Tibial nerve (tissue), 3 donors: ENCODE measurements around the gene ZNF574.

Experiments used
- POLR2A ChIP-seq, 2 donors: fragments of 450-650 bp; IDR thresholded peaks; one replicate each; pipeline ENCODE4 v1.6.1; 2017; ENCODE audit warnings: antibody characterized with exemption in 2 of 2, mild to moderate bottlenecking in 2 of 2, moderate library complexity in 2 of 2
- TF ChIP-seq, protein P1 (sequence below), 5 experiments: fragments of 200-600 bp in 3 of 5; fragments of 450-650 bp in 2 of 5; sonication (generic) in 3 of 5; IDR thresholded peaks; one replicate each; pipeline ENCODE4 v1.5.1; 2016 to 2019; ENCODE audit warnings: antibody characterized with exemption in 5 of 5, mild to moderate bottlenecking in 3 of 5, moderate library complexity in 2 of 5

DNA sequence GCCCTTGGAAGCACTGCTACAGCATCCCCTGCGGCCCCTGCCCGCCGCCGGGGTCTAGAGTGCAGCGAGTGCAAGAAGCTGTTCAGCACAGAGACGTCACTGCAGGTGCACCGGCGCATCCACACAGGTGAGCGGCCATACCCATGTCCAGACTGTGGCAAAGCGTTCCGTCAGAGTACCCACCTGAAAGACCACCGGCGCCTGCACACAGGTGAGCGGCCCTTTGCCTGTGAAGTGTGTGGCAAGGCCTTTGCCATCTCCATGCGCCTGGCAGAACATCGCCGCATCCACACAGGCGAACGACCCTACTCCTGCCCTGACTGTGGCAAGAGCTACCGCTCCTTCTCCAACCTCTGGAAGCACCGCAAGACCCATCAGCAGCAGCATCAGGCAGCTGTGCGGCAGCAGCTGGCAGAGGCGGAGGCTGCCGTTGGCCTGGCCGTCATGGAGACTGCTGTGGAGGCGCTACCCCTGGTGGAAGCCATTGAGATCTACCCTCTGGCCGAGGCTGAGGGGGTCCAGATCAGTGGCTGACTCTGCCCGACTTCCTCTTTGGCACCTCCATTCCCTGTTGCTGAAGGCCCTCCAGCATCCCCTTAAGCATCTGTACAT lies 4.9 kb downstream of the ZNF574 start:
- no peak for TF ChIP-seq POLR2A (IDR thresholded peaks at IDR 0.05)
- TF ChIP-seq, protein P1, sequence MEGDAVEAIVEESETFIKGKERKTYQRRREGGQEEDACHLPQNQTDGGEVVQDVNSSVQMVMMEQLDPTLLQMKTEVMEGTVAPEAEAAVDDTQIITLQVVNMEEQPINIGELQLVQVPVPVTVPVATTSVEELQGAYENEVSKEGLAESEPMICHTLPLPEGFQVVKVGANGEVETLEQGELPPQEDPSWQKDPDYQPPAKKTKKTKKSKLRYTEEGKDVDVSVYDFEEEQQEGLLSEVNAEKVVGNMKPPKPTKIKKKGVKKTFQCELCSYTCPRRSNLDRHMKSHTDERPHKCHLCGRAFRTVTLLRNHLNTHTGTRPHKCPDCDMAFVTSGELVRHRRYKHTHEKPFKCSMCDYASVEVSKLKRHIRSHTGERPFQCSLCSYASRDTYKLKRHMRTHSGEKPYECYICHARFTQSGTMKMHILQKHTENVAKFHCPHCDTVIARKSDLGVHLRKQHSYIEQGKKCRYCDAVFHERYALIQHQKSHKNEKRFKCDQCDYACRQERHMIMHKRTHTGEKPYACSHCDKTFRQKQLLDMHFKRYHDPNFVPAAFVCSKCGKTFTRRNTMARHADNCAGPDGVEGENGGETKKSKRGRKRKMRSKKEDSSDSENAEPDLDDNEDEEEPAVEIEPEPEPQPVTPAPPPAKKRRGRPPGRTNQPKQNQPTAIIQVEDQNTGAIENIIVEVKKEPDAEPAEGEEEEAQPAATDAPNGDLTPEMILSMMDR (IDR thresholded peaks at IDR 0.05): no peak
